Raji (cell line): ENCODE measurements around the gene KLHL33.

Experiments used
- POLR2A ChIP-seq: IDR thresholded peaks from 2 replicates; pipeline ENCODE4 v1.6.1; 2011; ENCODE audit warnings: low read depth, low read length, control low read depth; ENCODE audit not compliant: insufficient read depth

KLHL33 gene

DNA sequence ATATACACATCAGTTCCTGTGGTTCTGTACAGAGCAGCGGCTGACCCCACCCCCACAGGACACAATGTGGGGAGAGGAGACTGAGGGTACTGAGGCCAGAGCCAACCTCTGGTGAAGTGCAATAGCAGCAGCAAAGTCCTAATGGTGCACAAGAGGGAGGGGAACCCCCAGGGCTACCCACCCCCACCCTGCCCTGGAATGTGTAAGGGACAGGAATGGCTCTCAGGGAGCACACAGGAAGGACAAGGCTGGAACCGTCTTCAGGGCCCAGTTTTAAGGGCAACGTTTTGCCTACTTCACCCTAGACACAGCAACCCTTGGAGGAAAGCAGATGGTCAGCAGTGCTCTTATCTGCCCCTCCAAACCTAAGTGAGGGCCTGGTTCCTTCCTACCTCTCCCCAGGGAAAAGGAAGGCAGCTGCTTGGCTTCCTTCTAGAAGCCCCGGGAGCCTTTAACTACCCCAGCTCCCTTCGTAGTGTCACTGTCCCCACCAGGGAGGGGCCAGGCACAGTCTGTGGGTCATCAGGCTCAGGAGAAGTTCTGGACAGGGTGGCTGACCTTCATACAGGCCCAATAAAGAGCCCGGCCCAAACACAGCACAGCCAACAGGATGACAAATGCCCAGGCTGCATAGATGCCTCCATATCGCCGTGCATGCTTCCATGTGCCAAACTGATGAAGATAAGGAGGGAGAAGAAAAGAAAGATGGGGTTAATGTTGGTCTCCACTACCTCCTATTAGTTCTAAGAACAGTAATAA lies 22.2 kb upstream of the KLHL33 start:
- TF ChIP-seq POLR2A: peak; percentile 48

DNA sequence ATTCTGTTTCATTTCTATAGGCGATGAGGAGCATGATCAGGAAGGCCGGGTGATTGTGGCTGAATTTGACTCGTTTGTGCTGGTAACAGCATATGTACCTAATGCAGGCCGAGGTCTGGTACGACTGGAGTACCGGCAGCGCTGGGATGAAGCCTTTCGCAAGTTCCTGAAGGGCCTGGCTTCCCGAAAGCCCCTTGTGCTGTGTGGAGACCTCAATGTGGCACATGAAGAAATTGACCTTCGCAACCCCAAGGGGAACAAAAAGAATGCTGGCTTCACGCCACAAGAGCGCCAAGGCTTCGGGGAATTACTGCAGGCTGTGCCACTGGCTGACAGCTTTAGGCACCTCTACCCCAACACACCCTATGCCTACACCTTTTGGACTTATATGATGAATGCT lies 21.0 kb upstream of the KLHL33 start:
- no peak; the same call in 1 of the 2 replicates for TF ChIP-seq POLR2A

- TF ChIP-seq POLR2A: no peak
Measured at GRCh38 chr14:20455355-20456300, 19.7 kb upstream of the KLHL33 start.

DNA sequence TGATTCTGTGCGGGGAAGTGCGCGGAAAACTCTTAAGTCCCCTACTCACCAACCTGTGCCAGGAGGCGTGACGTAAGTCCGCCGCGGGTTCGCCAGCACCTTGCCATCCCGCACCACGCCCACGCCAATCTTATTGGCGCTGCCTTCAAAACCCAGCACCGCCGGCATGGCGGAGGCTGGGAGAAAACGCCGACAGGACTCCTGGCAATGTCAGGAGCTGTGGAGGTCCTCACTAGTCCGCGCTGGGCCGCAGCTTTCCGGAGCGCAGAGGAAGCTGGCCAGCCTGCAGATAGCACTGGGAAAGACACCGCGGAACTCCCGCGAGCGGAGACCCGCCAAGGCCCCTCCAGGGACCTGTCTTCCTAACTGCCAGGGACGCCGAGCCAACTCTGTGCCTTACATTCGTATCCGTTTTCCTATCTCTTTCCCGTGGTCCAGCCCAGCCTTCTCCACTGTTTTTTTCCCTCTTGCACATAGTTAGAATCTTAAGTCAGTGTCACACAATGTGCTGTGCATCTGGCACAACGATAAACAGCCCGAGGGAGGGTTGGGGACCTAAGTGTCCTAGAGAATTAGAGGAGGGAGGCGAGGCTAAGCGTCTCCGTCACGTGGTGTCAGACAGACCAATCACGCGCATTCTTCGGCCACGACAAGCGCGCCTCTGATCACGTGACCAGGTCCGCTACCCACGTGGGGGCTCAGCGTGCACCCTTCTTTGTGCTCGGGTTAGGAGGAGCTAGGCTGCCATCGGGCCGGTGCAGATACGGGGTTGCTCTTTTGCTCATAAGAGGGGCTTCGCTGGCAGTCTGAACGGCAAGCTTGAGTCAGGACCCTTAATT lies 18.8 kb upstream of the KLHL33 start, which contains the start of the genes APEX1 and OSGEP:
APEX1 (plus strand) TSS at position 711 of the 839 bp plus-strand sequence. CDS start 420 bp downstream, outside the sequence.
OSGEP (minus strand) TSS at position 297 of the 839 bp plus-strand sequence; CDS start at position 168, 129 bp downstream.
- TF ChIP-seq POLR2A: peak; percentile 85

DNA sequence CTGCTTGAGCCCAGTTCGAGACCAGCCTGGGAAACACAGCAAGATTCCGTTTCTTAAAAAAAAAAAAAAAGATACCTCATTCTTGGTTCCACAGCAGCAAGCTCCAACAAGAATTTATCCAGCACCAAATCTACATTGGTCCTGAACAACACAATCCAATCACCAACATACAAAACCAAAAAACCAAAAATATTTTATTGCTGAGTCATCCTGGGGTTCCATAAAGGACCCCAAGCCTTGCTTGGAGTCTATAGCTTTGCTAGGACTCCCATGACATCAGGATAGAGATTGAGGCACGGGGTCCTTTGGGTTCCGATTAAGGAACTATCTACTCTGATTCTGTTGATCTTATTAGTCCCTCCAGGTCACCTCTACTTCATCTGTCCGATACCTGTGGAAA lies 10.9 kb upstream of the KLHL33 start:
- no peak for TF ChIP-seq POLR2A

DNA sequence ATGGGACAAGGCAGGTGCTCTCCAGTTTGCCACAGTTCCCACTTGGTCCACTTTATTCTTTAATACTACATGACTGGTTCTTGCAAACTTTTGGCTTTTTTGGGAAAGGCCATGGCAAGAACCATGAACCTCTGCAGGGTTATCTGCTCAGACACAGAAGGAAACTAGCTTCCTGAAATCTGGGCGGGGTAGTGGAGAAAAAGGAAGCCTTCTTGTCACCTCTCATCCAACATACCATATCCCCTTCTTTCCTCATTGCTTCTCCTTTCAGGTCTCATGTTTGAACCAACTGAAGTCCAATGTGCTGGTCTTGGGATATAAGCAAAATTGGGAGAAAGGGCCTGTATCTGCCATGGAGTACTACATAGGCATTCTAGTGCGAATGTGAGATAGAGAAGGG lies 5.5 kb upstream of the KLHL33 start:
- no peak for TF ChIP-seq POLR2A

DNA sequence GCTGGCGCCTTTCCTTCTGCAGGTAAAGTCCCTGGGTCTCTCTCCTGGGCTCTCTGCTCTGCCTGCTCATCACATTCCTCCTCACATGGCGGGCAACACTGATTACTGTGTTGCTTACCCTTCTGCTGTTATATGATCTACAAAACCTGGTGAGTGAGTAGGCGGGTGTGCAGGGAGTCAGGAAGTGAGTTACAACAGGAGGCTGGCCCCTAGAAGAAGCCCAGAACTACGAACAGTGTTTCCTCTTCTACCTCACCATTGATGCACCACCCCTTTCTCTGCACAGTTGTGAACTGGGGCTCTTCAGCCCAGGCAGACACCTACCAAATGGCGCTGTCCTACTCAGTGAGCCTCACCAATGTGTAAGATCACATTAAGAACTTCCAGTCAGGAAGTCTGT lies 4.9 kb upstream of the KLHL33 start:
- TF ChIP-seq POLR2A: no peak

DNA sequence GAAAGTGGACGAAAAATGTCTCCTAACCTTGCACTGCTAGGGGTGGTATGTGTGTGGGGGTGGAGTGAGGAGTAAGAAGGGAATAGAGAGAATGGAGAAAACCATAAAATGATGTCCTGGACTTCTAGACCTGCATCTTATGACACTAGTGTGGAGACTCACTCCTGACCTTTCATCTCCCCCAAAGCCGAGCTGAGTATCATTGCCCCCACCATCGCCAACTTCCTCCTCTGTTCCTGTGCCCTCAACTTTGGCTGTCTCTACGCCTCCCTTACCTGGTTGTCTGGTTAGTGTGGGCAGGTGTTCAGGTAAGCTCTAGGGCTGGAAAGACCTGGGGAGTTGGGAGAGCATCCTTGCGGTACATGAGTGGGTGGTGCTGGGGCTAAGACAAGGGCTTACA lies 4.5 kb upstream of the KLHL33 start:
- TF ChIP-seq POLR2A: no peak

GRCh38 chr14:20438664-20439063 lies 2.7 kb upstream of the KLHL33 start:
- TF ChIP-seq POLR2A: no peak

- TF ChIP-seq POLR2A: no peak
Measured at GRCh38 chr14:20436363-20436755, 393 bp upstream of the KLHL33 start.

GRCh38 chr14:20434701-20435581 lies 1.0 kb downstream of the KLHL33 start:
- no peak for TF ChIP-seq POLR2A

- no peak for TF ChIP-seq POLR2A
Measured at GRCh38 chr14:20429801-20430669, 5.9 kb downstream of the KLHL33 start.

GRCh38 chr14:20428802-20429201 lies 7.2 kb downstream of the KLHL33 start:
- TF ChIP-seq POLR2A: no peak
